Nephron (organoid): ENCODE results near the gene PROK2.

Source experiments
- H3K27ac Mint-ChIP-seq, 3 experiments: 2 replicates each; pipeline ENCODE4 v1.8.0; 2020; ENCODE audit warnings: mixed read lengths in 3 of 3, mild to moderate bottlenecking in 2 of 3, moderate library complexity in 1 of 3
- H3K27me3 Mint-ChIP-seq: 2 replicates; pipeline ENCODE4 v1.8.0; 2021; ENCODE audit warnings: low read depth, mild to moderate bottlenecking, moderate library complexity, mixed read lengths
- H3K36me3 Mint-ChIP-seq: 2 replicates; pipeline ENCODE4 v1.8.0; 2020; ENCODE audit warnings: low read depth, mixed read lengths
- H3K4me1 Mint-ChIP-seq: 2 replicates; pipeline ENCODE4 v1.8.0; 2020; ENCODE audit warnings: mixed read lengths
- H3K4me3 Mint-ChIP-seq, 3 experiments: 2 replicates each; pipeline ENCODE4 v1.8.0; 2020; ENCODE audit warnings: mild to moderate bottlenecking in 3 of 3, mixed read lengths in 3 of 3, moderate library complexity in 2 of 3
- H3K9me3 Mint-ChIP-seq: 2 replicates; pipeline ENCODE4 v1.8.0; 2020; ENCODE audit warnings: mixed read lengths
- TF ChIP-seq, protein P1 (sequence below), 3 experiments: fragments of 200-600 bp; sonication (generic); IDR thresholded peaks; one replicate each; pipeline ENCODE4 v1.5.0; 2021; ENCODE audit warnings: antibody characterized with exemption in 3 of 3; ENCODE audit not compliant: unreplicated experiment in 3 of 3

PROK2 gene

GRCh38 chr3:71724171-71724453, 60.8 kb downstream of the PROK2 start:
- peak overlapping the region; percentile 84 to 94 (median 85) for H3K4me3 Mint-ChIP-seq
- no peaks in the 10 kb centered on the region for H3K36me3 Mint-ChIP-seq
- no peaks in the 10 kb centered on the region for H3K9me3 Mint-ChIP-seq
- TF ChIP-seq, protein P1, sequence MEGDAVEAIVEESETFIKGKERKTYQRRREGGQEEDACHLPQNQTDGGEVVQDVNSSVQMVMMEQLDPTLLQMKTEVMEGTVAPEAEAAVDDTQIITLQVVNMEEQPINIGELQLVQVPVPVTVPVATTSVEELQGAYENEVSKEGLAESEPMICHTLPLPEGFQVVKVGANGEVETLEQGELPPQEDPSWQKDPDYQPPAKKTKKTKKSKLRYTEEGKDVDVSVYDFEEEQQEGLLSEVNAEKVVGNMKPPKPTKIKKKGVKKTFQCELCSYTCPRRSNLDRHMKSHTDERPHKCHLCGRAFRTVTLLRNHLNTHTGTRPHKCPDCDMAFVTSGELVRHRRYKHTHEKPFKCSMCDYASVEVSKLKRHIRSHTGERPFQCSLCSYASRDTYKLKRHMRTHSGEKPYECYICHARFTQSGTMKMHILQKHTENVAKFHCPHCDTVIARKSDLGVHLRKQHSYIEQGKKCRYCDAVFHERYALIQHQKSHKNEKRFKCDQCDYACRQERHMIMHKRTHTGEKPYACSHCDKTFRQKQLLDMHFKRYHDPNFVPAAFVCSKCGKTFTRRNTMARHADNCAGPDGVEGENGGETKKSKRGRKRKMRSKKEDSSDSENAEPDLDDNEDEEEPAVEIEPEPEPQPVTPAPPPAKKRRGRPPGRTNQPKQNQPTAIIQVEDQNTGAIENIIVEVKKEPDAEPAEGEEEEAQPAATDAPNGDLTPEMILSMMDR (IDR thresholded peaks at IDR 0.05; ENCODE audit: unreplicated experiment in 3 of 3), result no peak
- H3K27ac Mint-ChIP-seq, result peak overlapping the region; percentile 6 to 81 (median 25)
- H3K4me1 Mint-ChIP-seq, result peaks cover 14% of the 10 kb centered on the region
- H3K27me3 Mint-ChIP-seq, result peaks cover 53% of the 10 kb centered on the region

DNA sequence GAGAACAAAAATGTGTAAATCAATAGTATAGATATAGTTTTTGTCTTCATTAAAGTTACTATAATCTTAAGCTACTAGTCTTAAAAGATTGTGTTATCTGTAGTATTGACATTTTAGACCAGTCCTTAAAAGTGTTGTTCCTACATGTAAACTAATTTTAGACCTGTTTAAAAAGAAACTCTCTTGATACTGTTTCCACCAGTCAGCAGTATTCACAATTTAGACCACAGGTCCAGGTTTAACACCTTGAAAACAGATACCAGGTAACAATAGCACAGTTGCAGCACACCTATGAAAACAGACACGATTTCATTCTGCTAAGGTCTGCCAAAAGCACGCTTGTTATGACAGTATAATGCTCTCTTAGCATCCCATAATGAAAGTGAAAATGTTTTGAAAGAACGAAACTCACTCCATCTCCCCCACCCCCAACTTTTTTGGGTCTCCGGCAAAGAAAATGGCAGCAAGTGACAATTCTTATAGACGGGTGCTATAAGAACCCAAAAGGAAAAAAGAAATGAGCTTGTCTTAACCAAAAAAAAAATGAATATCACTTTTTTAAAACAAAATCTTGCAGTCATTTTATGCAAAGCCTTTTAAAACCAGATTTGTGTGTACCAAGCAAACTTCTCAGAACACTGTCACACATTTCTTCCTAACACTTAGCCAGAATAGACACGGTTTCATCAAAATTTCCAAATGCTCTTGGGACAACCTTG, 61.3 kb downstream of the PROK2 start:
- H3K4me1 Mint-ChIP-seq, result peaks cover 14% of the 10 kb centered on the region
- TF ChIP-seq, protein P1 (IDR thresholded peaks at IDR 0.05; ENCODE audit: unreplicated experiment in 3 of 3), result no peak
- peaks cover 53% of the 10 kb centered on the region for H3K27me3 Mint-ChIP-seq
- peak overlapping the region in 1 of 3 experiments; percentile 25 for H3K27ac Mint-ChIP-seq
- no peaks in the 10 kb centered on the region for H3K36me3 Mint-ChIP-seq
- H3K4me3 Mint-ChIP-seq, result peak overlapping the region; percentile 84 to 94 (median 85)
- H3K9me3 Mint-ChIP-seq, result no peaks in the 10 kb centered on the region

DNA sequence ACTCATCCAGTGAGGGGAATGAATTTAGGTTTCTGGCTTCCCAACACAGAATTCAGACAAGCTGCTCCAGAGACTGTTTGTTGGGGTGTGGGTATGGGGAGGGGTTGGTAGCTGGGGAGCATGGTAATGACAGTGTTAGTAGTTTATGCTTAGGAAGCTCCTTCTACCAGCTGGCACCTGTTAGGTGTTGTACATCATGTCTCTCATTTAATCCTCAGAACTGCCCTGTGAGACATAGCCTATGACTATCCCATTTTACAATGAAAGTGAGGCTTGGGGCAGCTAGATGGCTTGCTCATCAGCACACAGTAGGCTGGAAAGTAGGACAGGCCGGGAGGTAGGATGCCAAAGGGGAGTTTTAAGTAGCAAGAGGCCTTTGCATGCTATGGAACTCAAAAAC, 62.3 kb downstream of the PROK2 start:
- peak overlapping the region; percentile 31 to 68 (median 44) for H3K4me3 Mint-ChIP-seq
- H3K27me3 Mint-ChIP-seq, result peaks cover 48% of the 10 kb centered on the region
- no peaks in the 10 kb centered on the region for H3K9me3 Mint-ChIP-seq
- H3K36me3 Mint-ChIP-seq, result no peaks in the 10 kb centered on the region
- H3K4me1 Mint-ChIP-seq, result peaks cover 14% of the 10 kb centered on the region
- no peak overlapping the region for H3K27ac Mint-ChIP-seq
- TF ChIP-seq, protein P1 (IDR thresholded peaks at IDR 0.05; ENCODE audit: unreplicated experiment in 3 of 3), result no peak
